Measurements from ENCODE around the gene RNF152.

The RNF152 gene, protein sequence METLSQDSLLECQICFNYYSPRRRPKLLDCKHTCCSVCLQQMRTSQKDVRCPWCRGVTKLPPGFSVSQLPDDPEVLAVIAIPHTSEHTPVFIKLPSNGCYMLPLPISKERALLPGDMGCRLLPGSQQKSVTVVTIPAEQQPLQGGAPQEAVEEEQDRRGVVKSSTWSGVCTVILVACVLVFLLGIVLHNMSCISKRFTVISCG

DNA sequence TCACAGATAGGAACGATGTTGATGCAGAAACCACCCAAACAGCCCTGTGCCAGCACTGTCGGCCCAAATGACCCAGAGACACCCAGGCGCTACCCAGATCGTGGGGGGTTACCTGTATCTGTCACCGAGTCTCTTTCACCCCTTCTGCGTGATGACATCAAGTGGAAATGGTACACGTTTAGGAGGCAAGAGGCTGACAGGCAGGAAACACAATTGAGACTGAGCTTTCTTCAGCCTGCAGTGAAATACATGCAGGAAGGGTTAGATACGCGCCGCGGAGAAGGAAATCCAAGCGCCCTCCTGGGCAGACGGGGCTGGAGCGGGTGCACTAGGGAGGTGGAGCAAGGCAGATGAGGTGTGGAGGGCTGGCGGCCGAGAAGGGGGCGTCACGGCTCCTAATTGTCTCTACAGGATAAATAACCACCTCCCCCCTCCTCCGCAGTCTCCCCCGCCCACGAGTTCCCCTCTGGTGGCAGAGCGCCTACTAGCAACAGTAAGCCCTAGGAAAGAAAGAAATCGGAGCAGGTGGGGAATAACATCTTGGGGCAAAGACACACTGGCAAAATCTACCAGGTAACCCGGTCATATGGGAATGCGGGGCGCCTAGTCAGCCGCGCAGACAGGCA is at the start of gene RNF152:
Gene RNF152 (minus strand): TSS at position 325 of the 626 bp plus-strand sequence. CDS start 76,544 bp downstream, outside the sequence.
- peak; percentile 44 for DNase-seq

DNA sequence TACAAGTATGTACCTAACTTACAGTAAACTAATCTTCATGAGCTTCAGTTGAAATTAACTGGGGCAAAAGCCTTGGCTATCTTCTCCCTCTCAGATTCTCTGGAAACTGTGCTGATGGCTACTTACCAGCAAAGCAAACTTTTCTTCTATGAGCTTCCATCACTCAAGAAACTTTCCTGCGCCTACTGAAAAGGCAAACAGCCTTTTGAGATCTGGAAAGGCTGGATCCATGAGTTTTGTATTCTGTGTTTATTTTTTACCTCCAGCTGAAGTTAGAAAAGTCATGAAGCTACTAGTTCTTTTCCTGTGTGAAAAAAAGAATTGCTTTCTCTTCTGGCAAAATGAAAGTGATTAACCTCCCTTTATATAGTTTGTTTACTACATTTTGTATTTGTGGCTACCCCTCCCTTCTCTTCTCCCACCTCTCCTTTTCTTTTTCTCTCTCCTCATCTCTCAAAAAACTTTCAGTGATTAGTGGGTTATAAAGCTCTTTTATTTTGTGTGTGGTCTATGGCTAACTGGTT is 49.2 kb upstream of the RNF152 start:
- DNase-seq = no peak

DNA sequence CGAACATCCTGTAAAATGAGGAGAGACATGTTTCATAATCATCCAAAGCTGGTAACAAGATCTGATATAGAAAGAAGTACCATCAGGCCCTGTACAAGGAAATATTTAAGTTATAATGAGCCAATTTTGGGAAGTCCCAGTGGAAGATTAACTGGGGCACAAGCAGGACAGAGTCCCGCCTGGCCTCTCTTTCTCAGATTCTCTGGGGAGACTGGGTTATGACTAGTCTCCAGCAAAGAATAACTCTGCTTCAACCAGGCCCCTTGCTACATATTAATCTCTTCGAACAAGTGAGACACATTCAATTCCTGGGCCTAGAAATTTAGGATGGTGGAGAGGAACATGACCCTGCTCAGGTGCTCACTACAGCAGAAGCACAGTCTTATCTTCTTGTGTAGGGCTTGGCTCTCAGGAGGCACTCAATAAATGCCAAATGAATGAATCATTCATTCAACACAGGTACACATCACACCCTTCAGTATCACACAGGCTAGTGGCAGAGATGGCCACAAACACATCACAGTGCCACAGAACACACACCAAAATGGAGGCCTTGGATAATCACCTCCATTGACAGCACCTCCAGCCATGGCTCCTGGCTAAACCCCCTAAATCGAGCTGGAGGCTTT is 46.4 kb upstream of the RNF152 start:
- no peak for DNase-seq

DNA sequence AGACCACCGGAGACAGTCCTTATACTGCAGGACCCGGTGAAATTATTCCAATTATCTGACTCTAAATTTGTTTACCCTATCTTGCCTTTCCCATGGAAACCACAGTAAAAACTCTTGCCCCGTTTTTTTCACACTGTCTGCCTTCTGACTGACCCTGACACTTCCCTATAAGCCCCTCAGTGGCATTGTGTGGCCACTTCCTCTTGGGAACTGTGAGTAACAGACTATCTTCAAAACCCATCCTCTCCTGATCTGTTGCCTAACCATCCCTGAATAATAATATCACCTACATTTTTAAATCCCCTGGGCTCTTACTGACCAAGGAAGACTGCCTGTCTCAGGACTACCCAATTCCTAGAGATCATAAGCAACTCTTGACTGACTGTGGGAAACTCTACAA is 42.6 kb upstream of the RNF152 start:
- no peak for DNase-seq

DNA sequence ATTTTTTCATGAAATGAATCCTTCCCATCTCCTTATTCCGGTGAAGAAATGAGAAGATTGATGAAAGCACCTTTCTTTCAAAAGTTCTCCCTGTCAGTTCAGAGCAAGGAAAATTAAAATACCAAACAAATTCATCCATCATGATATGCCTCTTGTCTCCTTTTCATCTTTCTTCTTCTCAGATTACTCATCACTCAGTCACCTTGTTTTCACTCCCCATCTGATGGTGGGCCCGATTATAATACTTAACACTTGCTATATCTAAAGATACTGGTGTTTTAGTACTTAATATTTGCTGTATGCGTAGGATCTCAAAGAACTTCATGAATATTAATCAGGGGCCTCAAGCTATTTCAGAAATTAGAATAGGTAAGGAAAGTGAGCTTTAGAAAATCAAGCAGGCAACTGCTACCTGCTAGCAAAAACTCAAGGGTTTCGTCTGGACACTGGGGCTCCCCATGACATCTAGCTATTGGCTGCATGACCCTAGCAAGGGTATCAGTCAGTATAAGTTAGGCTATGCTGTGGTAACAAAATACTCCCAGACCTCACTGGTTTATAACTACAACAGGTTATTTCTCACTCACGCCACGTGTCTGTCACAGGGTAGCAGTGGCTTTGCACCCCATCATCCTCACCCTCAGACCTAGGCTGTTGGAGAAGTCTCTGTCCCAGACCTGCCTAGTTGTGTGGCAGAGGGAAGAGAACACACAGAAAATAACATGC is 39.0 kb upstream of the RNF152 start:
- no peak for DNase-seq

DNA sequence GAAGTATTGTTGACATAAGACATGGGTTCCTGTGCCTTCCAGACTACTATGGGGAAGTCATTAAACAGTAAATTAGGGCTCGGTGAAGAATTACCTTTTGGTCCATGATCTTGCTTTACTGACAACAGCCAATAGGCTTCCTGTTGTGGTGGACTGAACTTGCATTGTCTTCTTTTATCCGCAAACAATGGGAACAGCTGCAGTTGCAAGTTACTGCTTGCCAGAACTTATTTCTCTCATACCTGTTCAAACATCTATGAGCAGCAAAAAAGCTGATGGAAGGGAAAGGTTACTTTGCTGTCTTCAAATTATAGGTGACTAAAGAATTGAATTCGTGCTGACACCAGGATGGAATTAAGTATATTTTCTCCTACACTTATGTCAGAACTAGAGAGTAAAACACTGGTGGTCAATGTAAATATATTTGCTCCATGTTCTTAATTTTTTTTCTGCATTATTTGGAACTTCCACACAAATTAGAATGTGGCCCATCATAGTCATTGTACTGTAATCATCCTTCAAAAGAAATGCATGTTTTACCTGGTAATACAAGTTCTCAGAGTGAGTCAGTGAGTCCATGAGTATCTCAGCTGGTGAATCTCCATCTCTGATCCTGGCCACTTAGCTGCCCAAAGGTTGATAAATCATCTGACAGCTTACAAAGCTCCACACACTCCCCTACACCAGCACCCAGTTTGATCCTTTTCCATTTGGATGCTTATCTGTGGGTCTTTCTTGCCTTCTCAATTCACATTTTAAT is 37.3 kb upstream of the RNF152 start:
- no peak for DNase-seq

DNA sequence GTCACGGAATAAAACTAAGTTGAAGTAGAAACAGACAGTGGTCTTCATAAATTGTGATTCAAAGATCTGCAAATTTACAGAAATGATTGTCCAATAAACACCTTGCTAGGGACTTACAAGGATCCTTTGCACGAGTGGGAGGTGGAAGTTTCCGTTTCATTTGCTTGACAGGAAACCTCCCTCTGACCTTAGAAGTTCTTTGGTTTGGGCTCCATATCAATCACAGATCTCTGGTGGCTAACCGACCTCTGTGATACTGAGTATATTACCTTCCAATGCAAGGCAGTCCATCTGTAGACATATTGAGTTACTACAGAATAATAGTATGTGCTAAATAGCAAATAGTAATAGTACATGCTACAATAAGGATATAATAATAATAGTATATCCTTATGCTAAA is 33.7 kb upstream of the RNF152 start:
- no peak for DNase-seq

DNA sequence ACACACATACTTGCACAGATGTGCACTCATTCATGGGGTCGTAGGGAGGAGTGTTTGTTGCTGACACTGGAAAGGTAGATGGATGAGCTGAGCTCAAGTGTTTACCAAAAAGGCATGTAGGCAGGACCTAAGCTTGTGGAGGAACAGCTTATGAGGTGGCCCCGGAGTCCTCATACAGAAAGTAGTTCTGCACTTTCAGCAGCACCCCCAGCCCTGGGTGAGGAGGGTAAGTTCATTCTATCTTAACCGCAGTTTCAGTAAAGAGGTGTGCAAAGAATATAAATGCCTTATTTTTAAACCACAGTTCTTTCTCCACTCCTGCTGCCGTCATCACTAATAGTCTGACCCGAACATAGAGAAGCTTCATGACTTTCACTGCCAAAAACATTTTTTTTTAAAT is 31.7 kb upstream of the RNF152 start:
- no peak for DNase-seq

DNA sequence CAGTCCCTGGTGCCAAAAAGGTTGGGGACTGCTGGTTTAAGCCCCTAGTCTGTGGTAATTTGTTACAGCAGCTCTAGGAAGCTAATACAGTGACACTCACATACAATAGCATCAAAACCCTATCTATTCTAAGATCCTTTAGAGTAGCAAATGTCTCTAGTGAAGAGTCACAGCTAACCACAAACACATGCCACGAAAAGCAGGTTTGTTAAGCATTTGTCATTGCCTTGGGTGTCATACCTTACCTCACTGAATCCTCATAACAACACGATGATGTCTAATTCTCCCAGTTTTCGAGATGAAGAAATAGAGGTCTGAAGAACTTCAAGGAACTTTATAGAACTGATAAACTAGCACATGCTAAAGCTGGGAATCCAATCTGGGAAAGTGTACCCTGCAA is 29.6 kb upstream of the RNF152 start:
- DNase-seq = no peak

DNA sequence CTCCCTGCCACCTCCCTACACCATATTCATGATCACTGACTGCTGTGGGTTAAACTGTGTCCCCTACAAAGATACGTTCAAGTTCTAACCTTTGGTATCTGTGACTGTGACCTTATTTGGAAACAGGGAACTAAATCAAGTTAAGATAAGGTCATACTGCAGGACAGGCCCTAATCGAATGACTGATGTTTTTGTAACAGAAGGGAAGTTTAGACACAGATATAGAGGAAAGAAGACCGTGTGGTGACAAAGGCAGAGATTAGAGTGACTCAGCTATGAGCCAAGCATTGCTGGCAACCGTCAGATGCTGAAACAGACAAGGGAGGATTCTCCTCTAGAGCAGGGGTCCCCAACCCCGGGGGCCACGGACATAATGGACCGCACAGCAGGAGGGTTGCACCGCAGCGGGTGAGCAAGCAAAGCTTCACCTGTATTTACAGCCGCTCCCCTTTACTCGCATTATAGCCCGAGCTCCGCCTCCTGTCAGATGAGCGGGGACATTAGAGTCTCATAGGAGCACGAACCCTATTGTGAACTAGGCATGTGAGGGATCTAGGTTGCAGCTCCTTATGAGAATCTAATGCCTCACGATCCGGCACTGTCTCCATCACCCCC is 28.9 kb upstream of the RNF152 start:
- no peak for DNase-seq

DNA sequence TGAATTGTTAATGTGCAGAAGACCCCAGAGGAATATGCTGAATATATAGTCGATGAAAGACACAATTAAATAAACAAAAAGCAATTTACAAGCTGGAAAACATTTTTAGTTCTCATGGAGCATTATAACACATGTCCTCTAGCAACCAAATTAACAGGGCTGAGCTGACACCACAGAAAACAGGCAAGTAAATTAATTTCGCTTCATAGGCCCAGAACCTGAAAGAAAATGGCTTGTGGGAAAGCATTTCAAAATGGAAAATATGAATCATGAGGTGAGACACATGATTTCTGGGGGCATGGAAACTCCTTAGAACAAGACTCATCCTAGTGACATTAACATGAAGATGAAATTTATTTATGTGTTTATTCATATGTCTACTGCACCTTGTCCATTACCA is 25.0 kb upstream of the RNF152 start:
- no peak for DNase-seq

DNA sequence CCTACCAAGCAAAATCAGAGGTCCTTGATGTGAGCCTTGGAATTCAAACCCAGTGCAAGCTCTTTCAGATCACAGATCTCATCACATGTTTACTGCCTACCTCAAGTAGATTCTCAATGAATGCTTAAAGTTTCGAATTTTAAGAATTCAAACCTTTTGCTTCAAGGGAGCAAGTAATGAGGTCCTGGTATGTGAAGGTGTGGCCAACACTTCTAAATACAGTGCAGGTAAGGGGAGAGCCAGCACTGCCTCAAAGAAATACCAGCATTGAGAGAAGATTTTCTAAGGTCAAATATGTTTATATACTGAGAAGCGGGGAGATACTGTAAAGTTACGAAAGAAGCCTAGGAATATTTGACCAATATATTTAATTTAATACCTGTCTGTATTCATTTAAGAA is 19.7 kb upstream of the RNF152 start:
- DNase-seq = no peak

DNA sequence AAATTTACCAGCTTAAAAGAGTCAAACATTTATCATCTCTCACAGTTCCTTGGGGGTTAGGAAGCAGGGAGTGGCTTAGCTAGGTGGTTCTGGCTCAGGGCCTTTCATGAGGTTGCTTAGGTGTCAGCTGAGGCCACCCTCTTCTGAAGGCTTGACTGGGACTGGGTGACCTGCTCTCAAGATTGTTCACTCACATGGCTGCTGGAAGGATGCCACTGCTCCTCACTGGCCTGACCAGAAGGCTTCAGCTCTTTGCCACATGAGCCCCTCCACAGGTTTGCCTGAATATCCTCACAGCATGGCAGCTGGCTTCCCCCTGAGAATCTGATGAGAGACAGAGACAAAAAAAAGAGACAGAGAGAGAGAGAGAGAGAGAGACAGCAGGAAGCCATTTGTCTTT is 17.3 kb upstream of the RNF152 start:
- DNase-seq = no peak

DNA sequence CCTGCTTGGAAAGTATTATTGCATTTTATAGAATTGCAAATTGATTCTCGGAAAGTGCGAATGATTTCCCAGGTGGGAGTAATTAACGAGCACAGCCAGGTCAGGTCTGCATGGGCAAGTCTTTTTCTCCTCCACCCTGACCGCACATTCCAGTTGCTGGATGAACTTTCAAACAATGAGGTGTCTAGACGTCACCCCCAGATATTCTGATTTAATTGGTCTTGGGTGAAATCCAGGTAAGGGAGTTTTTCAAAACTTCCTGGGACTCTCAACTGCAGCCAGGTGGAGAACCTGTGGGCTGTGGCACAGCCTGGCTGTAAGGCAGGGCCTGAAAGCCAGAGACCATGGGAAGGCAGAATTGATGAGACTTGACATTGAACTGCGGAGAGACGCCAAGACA is 15.9 kb upstream of the RNF152 start:
- no peak for DNase-seq

DNA sequence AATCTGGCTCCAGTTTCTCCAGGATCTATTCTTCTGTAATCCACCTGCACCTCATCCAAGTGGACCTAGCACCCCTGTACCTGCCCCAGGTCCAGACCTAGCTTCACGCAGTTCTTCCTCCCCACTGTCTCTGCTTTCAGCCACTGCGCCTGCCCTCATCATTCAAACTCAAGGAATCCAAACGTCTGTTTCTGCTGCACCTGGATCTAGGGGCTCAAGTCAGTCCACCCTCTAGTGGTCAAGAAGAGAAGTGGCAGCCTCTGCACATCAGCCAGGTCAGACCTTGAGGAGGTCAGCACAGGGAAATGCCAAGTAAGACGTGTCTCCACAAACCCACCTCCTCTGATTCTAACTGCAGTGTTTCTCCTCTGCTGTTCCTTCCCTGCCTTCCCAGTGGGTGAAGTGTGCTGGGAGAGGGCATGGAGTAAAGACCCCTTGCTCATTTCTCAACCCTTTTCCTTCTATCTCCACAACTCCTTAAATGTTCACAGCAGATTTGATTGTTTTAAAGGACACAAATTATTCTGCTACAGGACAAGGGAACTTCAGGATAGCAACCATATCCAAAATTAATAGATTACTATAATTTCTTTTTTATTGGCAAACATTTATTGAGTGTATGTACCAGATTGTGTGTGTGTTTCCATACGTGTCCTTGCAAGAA is 8.6 kb upstream of the RNF152 start:
- peak; percentile 42 for DNase-seq

DNA sequence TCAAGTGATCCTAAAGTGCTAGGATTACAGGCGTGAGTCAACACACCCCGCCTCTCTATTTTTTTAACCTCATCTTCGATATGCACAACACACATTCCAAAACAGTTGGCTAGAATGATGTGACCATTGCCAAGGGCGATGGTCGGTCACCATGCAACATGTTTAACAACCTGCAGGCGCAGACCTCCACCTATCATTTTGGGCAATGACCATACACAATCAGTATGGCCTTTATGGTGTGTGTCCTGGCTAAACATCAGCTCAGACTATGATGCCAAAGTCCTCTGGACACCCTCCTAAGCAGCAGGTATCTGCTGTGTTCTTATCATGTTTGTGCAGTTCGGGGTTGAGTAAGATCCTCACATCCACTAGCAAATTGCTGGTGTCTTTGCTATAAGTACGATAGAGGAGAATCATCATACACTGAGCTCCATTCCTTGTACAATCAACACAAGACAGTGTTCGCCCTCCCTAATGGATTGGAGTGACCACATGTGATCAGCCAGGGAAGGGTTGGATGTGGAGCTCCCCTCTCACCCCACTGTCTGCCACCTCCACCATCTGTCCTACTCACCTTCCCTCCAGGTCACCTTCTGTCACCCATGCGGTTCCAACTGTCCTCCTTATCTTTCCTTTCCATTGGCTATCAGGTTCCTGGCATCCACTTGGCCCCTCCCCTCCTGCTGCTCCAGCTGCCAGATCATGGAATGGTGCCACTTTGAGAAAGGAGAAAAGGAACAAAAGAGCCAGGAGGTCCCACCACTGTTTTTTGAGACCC is 7.9 kb upstream of the RNF152 start:
- DNase-seq = no peak

DNA sequence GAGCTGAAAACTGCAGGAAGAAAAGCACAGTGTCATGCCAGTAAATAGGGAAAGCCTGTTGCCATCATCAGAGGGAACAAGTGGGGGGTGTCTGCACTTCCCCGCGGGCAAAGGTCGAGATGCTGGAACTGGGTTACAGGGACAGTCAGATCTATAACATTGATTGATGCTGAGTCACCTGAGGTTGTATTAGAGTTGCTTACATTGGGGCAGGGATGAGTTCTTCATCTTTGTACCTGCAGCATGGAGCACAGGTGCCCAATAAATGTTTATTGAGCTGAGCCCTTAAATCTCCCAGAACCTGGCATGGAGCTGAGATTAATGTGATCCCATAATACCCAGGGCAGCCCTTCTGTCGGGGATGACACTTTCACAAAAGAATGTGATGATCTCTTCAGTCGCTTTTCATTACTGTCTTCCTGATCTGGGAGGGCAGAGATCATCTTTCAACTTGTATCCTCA is 5.9 kb upstream of the RNF152 start:
- no peak for DNase-seq

DNA sequence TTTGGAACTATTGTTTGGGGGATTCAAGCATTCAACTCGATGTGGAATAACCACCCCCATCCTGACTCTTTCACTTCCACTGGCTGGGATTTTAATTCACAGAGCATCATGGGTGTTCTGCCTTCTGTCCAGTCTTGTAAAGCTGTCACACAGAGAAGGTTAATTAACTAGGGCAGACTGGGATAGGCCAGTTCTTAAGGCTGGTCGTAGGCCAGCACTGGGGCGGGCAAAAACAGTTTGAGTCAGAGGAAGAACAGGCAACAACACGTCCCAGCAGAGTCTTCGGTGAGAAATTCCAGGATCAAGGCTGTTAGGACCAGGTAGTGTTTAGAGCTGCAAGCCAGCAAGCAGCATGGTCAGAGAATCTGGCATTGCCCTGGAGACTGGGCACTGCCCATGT is 4.0 kb upstream of the RNF152 start:
- DNase-seq = no peak

DNA sequence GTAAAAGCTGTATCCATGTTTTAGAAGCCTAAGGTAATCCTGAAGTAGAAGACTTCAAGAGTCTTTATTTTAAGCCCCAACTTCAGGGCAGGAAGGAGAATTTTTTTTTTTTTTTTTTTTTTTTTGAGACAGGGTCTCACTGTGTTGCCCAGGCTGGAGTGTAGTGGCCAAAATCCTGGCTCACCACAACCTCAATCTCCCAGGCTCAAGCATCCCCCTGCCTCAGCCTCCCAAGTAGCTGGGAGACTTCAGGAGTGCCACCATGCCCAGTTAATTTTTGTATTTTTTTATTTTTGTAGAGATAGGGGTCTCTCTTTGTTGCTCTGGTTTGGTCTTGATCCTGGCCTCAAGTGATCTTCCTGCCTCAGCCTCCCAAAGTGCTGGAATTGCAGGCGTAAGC is 3.3 kb upstream of the RNF152 start:
- no peak for DNase-seq

DNA sequence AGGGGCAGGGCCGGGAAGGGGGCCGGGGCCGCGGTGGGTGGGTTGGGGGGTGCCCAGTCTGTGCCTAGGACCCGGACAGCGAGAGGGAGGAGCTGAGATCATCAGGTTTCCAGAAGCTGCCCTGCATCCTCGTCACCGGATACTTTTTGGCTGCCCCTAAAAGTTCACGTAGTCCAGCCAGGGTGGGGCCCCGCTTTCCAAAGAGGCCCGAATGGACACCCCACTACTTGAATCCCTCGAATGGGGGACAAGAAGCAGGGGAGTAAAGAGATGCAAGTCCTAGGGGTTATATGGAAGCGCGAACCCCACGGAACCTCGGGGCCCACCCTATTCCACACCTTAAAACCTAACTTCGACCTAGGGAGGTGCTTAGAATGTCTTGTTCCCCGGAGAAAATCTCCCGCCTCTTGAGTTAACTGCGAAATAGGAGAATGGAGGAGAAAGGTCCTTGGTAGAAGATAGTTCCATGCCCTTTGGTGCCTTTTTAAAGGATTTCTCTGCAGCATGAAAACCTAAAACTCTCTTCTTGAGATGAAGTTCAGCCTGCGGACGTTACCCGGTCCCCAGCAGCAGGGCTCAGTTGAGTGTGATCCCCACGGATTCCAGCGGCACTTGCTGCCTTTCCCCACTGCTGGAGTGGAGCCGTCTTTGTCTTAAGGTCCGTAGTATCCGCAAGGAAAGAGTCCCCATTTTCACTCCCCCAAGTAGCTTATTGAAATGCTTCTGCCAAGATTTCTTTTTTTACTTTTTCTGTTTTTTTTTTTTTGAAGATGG is 2.1 kb upstream of the RNF152 start:
- DNase-seq = peak; percentile 3
